ENCODE measurements around the gene POC1B. TPM values are rescaled to one million over a fixed set of nuclear protein-coding genes. Genes with fewer than 3 reads are reported as not detected.

Gene POC1B
- total RNA-seq, 1 donor from 2014 or later = 38.8 TPM

Small RNA genes within 50 kb of the gene (small RNA-seq; reads per million reads assigned to genes)
- gene AC025034.2 (ENCODE audit: low replicate concordance) (not detected), gene POC1B-GALNT4 (ENCODE audit: low replicate concordance) (not detected)

Other genes with a start within 250 kb of the POC1B start
- 23.4 TPM for gene DUSP6, start 173.5 kb downstream of the POC1B start, total RNA-seq
- 2.5 TPM for gene GALNT4, start 1.3 kb downstream of the POC1B start, total RNA-seq
- 171 TPM for gene ATP2B1, start 182.8 kb upstream of the POC1B start, total RNA-seq

Measured in temporal lobe (tissue), 2 donors.